H9 (cell line): Measurements from ENCODE around the gene NR2F2. TPM values are rescaled to one million over a fixed set of nuclear protein-coding genes. Genes with fewer than 3 reads are reported as not detected.

Experiments
- DNase-seq: peaks from one replicate; pipeline ENCODE4 v3.0.0-alpha.2; 2017
- H2AFZ ChIP-seq: one replicate; pipeline ENCODE4 v1.6.1; 2013; ENCODE audit warnings: mild to moderate bottlenecking, low read length, control low read depth, moderate library complexity
- H2AK5ac ChIP-seq: 2 replicates; pipeline ENCODE4 v1.6.1; 2013; ENCODE audit warnings: low read length, control low read depth, mixed read lengths; ENCODE audit not compliant: insufficient read length
- H2BK120ac ChIP-seq: one replicate; pipeline ENCODE4 v1.6.1; 2013; ENCODE audit warnings: low read depth, mild to moderate bottlenecking, low read length, control low read depth, inconsistent platforms; ENCODE audit not compliant: poor library complexity, severe bottlenecking
- H2BK12ac ChIP-seq: 2 replicates; pipeline ENCODE4 v1.6.1; 2013; ENCODE audit warnings: low read length, control low read depth, mixed read lengths, low read depth; ENCODE audit not compliant: insufficient read length
- H2BK15ac ChIP-seq: 2 replicates; pipeline ENCODE4 v1.6.1; 2013; ENCODE audit warnings: low read depth, low read length, control low read depth
- H2BK20ac ChIP-seq: one replicate; pipeline ENCODE4 v1.6.1; 2013; ENCODE audit warnings: low read depth, mild to moderate bottlenecking, low read length, control low read depth, inconsistent platforms; ENCODE audit not compliant: poor library complexity, severe bottlenecking
- H2BK5ac ChIP-seq: 2 replicates; pipeline ENCODE4 v1.6.1; 2013; ENCODE audit warnings: low read length, control low read depth, mixed read lengths; ENCODE audit not compliant: insufficient read length
- H3K14ac ChIP-seq: 2 replicates; pipeline ENCODE4 v1.6.1; 2013; ENCODE audit warnings: low read length, control low read depth; ENCODE audit not compliant: insufficient read depth
- H3K18ac ChIP-seq: 2 replicates; pipeline ENCODE4 v1.6.1; 2013; ENCODE audit warnings: low read depth, mild to moderate bottlenecking, mixed read lengths, low read length, control low read depth; ENCODE audit not compliant: insufficient read length
- H3K23ac ChIP-seq: 2 replicates; pipeline ENCODE4 v1.6.1; 2013; ENCODE audit warnings: low read length, control low read depth, mixed read lengths, low read depth; ENCODE audit not compliant: insufficient read length
- H3K23me2 ChIP-seq: 2 replicates; pipeline ENCODE4 v1.6.1; 2013; ENCODE audit warnings: low read depth, mild to moderate bottlenecking, mixed read lengths, low read length, control low read depth; ENCODE audit not compliant: insufficient read length, poor library complexity, severe bottlenecking
- H3K27ac ChIP-seq: 2 replicates; pipeline ENCODE4 v1.5.1; 2013; ENCODE audit warnings: low read length, control low read depth, mixed read lengths, low read depth; ENCODE audit not compliant: insufficient read length
- H3K27me3 ChIP-seq: 2 replicates; pipeline ENCODE4 v1.6.1; 2013; ENCODE audit warnings: low read length, control low read depth, inconsistent platforms; ENCODE audit not compliant: insufficient read depth
- H3K4ac ChIP-seq: 2 replicates; pipeline ENCODE4 v1.6.1; 2013; ENCODE audit warnings: low read depth, mild to moderate bottlenecking, control low read depth, inconsistent platforms, low read length, moderate library complexity
- H3K4me1 ChIP-seq: 2 replicates; pipeline ENCODE4 v1.6.1; 2013; ENCODE audit warnings: low read length, control low read depth, inconsistent platforms; ENCODE audit not compliant: insufficient read depth
- H3K4me2 ChIP-seq: 2 replicates; pipeline ENCODE4 v1.6.1; 2013; ENCODE audit warnings: low read length, control low read depth, mixed read lengths; ENCODE audit not compliant: insufficient read length, insufficient read depth
- H3K56ac ChIP-seq: 2 replicates; pipeline ENCODE4 v1.6.1; 2013; ENCODE audit warnings: low read depth, mild to moderate bottlenecking, mixed read lengths, low read length, control low read depth; ENCODE audit not compliant: insufficient read length
- H3K79me1 ChIP-seq: 2 replicates; pipeline ENCODE4 v1.6.1; 2013; ENCODE audit warnings: low read depth, mild to moderate bottlenecking, moderate library complexity, low read length, control low read depth, inconsistent platforms; ENCODE audit not compliant: insufficient read depth, poor library complexity, severe bottlenecking
- H3K79me2 ChIP-seq: 2 replicates; pipeline ENCODE4 v1.6.1; 2013; ENCODE audit warnings: low read length, control low read depth, inconsistent platforms; ENCODE audit not compliant: insufficient read depth
- H3K9ac ChIP-seq: 2 replicates; pipeline ENCODE4 v1.6.1; 2013; ENCODE audit warnings: low read length, control low read depth, mixed read lengths; ENCODE audit not compliant: insufficient read length; ENCODE audit errors: extremely low read depth
- H3K9me3 ChIP-seq: one replicate; pipeline ENCODE4 v1.6.1; 2013; ENCODE audit warnings: low read depth, low read length, inconsistent platforms; ENCODE audit not compliant: control insufficient read depth
- H3T11ph ChIP-seq: one replicate; pipeline ENCODE4 v1.6.1; 2013; ENCODE audit warnings: mild to moderate bottlenecking, low read length, control low read depth, inconsistent platforms
- H4K20me1 ChIP-seq: one replicate; pipeline ENCODE4 v1.6.1; 2013; ENCODE audit not compliant: control insufficient read depth, insufficient read length, insufficient read depth
- H4K5ac ChIP-seq: 2 replicates; pipeline ENCODE4 v1.6.1; 2013; ENCODE audit warnings: low read depth, mild to moderate bottlenecking, mixed read lengths, low read length, control low read depth; ENCODE audit not compliant: insufficient read length
- H4K8ac ChIP-seq: replicated peaks from 2 replicates; pipeline ENCODE4 v1.6.1; 2013; ENCODE audit warnings: low read length, control low read depth, mixed read lengths, low read depth; ENCODE audit not compliant: insufficient read length
- H4K91ac ChIP-seq: 2 replicates; pipeline ENCODE4 v1.6.1; 2013; ENCODE audit warnings: low read depth, mild to moderate bottlenecking, moderate library complexity, mixed read lengths, low read length, control low read depth; ENCODE audit not compliant: insufficient read length
- H3K27ac Mint-ChIP-seq, 3 experiments: 2 replicates in 2 of 3; 3 replicates in 1 of 3; pipeline ENCODE4 v1.8.0; 2020 to 2021; ENCODE audit warnings: mixed read lengths in 3 of 3, mild to moderate bottlenecking in 1 of 3, moderate library complexity in 1 of 3
- H3K27me3 Mint-ChIP-seq: 2 replicates; pipeline ENCODE4 v1.8.0; 2021; ENCODE audit warnings: low read depth, mild to moderate bottlenecking, moderate library complexity, mixed read lengths
- H3K36me3 Mint-ChIP-seq, 3 experiments: 2 replicates in 2 of 3; 3 replicates in 1 of 3; pipeline ENCODE4 v1.8.0; 2020 to 2021; ENCODE audit warnings: low read depth in 3 of 3, mixed read lengths in 3 of 3; ENCODE audit not compliant: insufficient read depth in 1 of 3
- H3K4me1 Mint-ChIP-seq, 2 experiments: 2 replicates each; pipeline ENCODE4 v1.8.0; 2020; ENCODE audit warnings: mixed read lengths in 2 of 2
- H3K4me3 Mint-ChIP-seq, 2 experiments: 2 replicates in 1 of 2; 3 replicates in 1 of 2; pipeline ENCODE4 v1.8.0; 2020 to 2021; ENCODE audit warnings: mild to moderate bottlenecking in 2 of 2, mixed read lengths in 2 of 2, moderate library complexity in 1 of 2
- H3K9me3 Mint-ChIP-seq, 2 experiments: 2 replicates in 1 of 2; 3 replicates in 1 of 2; pipeline ENCODE4 v1.8.0; 2020; ENCODE audit warnings: mild to moderate bottlenecking in 2 of 2, mixed read lengths in 2 of 2, moderate library complexity in 1 of 2
- WGBS: extraction: QIAGEN DNeasy Blood & Tissue Kit; methylation state at CpG from one replicate; pipeline ENCODE4 v1.1.7; 2013; ENCODE audit warnings: missing lambda C conversion rate, low lambda C conversion rate, mixed read lengths; ENCODE audit not compliant: insufficient read length; ENCODE audit errors: extremely low coverage; 5-methylcytosine and 5-hydroxymethylcytosine counted together
- total RNA-seq: library from RNA; stranded (reverse); gene quantifications from 2 replicates; pipeline ENCODE4 v1.2.1, GENCODE V29; 2021
- TF ChIP-seq, protein P1 (sequence below): fragments of 200-600 bp; sonication (generic); conservative IDR thresholded peaks from 3 replicates; pipeline ENCODE4 v1.8.0; 2021; ENCODE audit warnings: antibody characterized with exemption, mild to moderate bottlenecking

Gene NR2F2
- total RNA-seq, 1 experiment from 2014 or later = 0.24 TPM

DNA sequence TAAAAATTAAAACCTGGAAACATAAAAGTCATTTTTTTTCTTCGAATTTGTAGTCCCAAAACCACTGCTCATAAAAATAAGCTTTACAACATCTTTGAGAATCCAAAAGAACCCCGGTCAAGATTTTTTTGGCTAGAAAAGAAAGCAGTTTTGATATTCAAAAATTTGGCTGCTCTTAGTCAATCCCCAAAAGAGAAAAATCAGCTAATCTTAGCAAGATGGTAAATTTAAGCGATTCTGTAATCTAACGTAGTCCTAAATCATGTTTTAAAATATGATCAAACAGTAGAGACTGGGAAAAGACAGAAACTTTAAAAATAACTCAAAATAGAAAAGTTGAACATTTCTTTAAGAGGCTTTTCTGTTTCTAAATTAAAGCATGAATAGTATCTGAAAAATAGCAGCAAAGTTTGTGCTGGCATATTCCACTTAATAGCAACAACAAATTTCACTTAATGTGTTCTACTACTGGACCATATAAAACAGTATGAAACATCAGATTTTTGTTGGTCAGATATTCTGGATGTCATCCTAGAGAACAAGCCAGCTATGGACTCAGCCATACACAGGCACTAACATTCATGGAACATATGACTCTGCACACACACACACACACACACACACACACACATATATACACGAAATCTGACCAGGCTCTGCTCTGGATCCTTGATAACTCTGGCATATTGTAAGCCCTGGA lies 19.1 kb upstream of the NR2F2 start:
- H2BK12ac ChIP-seq = no peak overlapping the region
- no peak overlapping the region for H2BK120ac ChIP-seq
- no peaks in the 10 kb centered on the region for H4K20me1 ChIP-seq
- no CpG with 5 or more reads among the region's 5 CpGs for WGBS
- no peaks in the 10 kb centered on the region for H3K23me2 ChIP-seq
- TF ChIP-seq, protein P1, sequence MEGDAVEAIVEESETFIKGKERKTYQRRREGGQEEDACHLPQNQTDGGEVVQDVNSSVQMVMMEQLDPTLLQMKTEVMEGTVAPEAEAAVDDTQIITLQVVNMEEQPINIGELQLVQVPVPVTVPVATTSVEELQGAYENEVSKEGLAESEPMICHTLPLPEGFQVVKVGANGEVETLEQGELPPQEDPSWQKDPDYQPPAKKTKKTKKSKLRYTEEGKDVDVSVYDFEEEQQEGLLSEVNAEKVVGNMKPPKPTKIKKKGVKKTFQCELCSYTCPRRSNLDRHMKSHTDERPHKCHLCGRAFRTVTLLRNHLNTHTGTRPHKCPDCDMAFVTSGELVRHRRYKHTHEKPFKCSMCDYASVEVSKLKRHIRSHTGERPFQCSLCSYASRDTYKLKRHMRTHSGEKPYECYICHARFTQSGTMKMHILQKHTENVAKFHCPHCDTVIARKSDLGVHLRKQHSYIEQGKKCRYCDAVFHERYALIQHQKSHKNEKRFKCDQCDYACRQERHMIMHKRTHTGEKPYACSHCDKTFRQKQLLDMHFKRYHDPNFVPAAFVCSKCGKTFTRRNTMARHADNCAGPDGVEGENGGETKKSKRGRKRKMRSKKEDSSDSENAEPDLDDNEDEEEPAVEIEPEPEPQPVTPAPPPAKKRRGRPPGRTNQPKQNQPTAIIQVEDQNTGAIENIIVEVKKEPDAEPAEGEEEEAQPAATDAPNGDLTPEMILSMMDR = no peak
- H3K23ac ChIP-seq = no peak overlapping the region
- no peak overlapping the region for H2BK15ac ChIP-seq
- Mint-ChIP-seq H3K4me3 (no peak overlapping the region), H3K27me3 (peaks cover 61% of the 10 kb centered on the region), H3K4me1 (peaks cover 9 to 12% of the 10 kb centered on the region in 2 experiments; a peak in 3 of 4 replicates), H3K27ac (no peak overlapping the region), H3K36me3 (no peaks in the 10 kb centered on the region), H3K9me3 (no peaks in the 10 kb centered on the region)
- no peaks in the 10 kb centered on the region for H3K27me3 ChIP-seq
- no peak overlapping the region for H3T11ph ChIP-seq
- no peak overlapping the region for H3K27ac ChIP-seq
- no peak overlapping the region for H3K14ac ChIP-seq
- no peak overlapping the region for H3K4ac ChIP-seq
- no peaks in the 10 kb centered on the region for H3K79me1 ChIP-seq
- no peak for DNase-seq
- H4K5ac ChIP-seq = no peak overlapping the region
- no peak overlapping the region for H2BK5ac ChIP-seq
- H3K56ac ChIP-seq = no peak overlapping the region
- no peak overlapping the region for H2BK20ac ChIP-seq
- no peaks in the 10 kb centered on the region for H3K9me3 ChIP-seq
- H4K8ac ChIP-seq = no peak overlapping the region
- no peak overlapping the region for H3K18ac ChIP-seq
- no peak overlapping the region for H2AK5ac ChIP-seq
- H3K4me1 ChIP-seq = no peaks in the 10 kb centered on the region; the same call in 1 of the 2 replicates
- H4K91ac ChIP-seq = no peak overlapping the region
- no peak overlapping the region for H2AFZ ChIP-seq
- H3K9ac ChIP-seq = no peak overlapping the region
- no peak overlapping the region for H3K4me2 ChIP-seq
- no peaks in the 10 kb centered on the region for H3K79me2 ChIP-seq
